Breast epithelium (tissue), 4 donors: ENCODE measurements around the gene SMIM9. TPM values are rescaled to one million over a fixed set of nuclear protein-coding genes. Genes with fewer than 3 reads are reported as not detected.
"Not testable (repeated sequence)": the region's sequence is repeated elsewhere in the genome, so short reads cannot be mapped to it uniquely, and the experiment has no call there.

Experiments used
- DNase-seq, 2 donors: peaks; one replicate each; pipeline ENCODE4 v3.0.0-alpha.2; 2019; ENCODE audit warnings: low spot score in 2 of 2
- H3K27ac ChIP-seq, 2 donors: fragments of 200-600 bp; sonication (generic) in 1 of 2; one replicate each; pipeline ENCODE4 v1.5.1; 2016 to 2019; ENCODE audit warnings: mild to moderate bottlenecking in 1 of 2
- H3K27me3 ChIP-seq, 2 donors: fragments of 200-600 bp; sonication (generic) in 1 of 2; one replicate each; pipeline versions ENCODE4 v1.5.1 to v1.6.0; 2017 to 2019; ENCODE audit warnings: control low read depth in 1 of 2, mild to moderate bottlenecking in 1 of 2
- H3K36me3 ChIP-seq: fragments of 200-600 bp; one replicate; pipeline ENCODE4 v1.5.1; 2019
- H3K4me1 ChIP-seq, 2 donors: fragments of 200-600 bp; sonication (generic); one replicate each; pipeline ENCODE4 v1.5.1; 2016 to 2019; ENCODE audit warnings: control low read depth in 1 of 2
- H3K4me3 ChIP-seq, 3 donors: fragments of 200-600 bp; sonication (generic); 1 replicate in 2 of 3; 2 replicates in 1 of 3; pipeline ENCODE4 v1.5.1; 2016 to 2019; ENCODE audit warnings: mild to moderate bottlenecking in 3 of 3, moderate library complexity in 2 of 3
- H3K9me3 ChIP-seq, 2 donors: fragments of 200-600 bp; sonication (generic) in 1 of 2; one replicate each; pipeline ENCODE4 v1.5.1; 2016 to 2019; ENCODE audit warnings: control low read depth in 1 of 2
- CTCF ChIP-seq, 3 donors: fragments of 450-650 bp; IDR thresholded peaks; one replicate each; pipeline ENCODE4 v1.5.1; 2016 to 2017; ENCODE audit warnings: antibody characterized with exemption in 3 of 3, mild to moderate bottlenecking in 3 of 3, moderate library complexity in 3 of 3
- POLR2A ChIP-seq: fragments of 450-650 bp; IDR thresholded peaks from one replicate; pipeline ENCODE4 v1.6.1; 2016; ENCODE audit warnings: antibody characterized with exemption, mild to moderate bottlenecking, moderate library complexity
- POLR2AphosphoS5 ChIP-seq, 3 donors: sonication (generic); formaldehyde crosslinking; IDR thresholded peaks; one replicate each; pipeline ENCODE4 v1.6.1; 2017; ENCODE audit warnings: antibody characterized with exemption in 3 of 3
- intact Hi-C: fragments of 100-400 bp; cut with DNase I; formaldehyde crosslinking; loops from one replicate; pipeline ENCODE4 v1.15.1; 2023; ENCODE audit warnings: low total_unique reads
- total RNA-seq, 3 donors: library from RNA; depleted of rRNA; stranded (reverse); fragments of >200 nt; gene quantifications; one replicate each; pipeline ENCODE4 v1.1.0, GENCODE V29; 2016

The SMIM9 gene
- total RNA-seq, 3 donors from 2014 or later: not detected

DNA sequence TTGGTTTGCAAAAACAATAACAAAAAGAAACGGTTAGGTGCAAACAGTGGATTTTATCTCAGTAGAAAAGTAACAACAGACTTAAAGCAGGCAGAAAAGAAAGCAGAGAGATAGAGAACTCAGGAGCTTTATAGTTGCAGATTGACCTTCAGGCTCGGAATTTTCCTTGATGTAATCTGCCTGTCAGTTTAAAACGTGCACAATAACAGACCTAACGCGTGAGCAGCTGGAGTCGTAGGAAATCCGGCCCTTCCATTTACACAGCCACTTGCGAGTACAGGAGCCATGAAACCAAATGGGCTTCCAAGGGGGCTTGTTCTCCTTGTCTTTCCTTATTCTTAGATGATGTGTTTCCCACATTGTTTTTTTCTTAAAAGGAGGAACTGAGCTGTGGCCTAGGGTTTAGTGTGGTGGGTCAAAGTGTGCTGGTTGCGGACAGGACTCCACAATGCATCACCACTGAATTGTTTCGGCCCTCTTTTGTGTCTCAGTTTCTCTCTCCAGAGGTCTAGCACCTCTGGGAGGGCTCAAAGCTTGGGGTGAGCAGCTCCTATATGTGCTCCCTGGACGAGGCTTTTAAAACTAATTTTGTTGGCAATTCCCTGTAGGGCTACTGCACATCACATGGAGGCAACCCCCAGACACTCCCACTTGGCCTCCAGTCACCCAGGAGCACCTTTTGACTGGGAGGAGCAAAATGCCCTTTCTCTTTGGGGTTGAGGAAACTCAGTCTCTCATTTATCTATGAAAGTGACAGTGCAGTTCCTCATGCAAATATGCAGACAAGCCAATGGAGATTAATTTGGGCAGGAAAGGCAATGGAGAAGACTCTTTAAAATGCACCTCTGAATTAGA lies 15.3 kb downstream of the SMIM9 start:
- intact Hi-C loops: no loop called here
- TF ChIP-seq CTCF (IDR thresholded peaks at IDR 0.05) (no peak), POLR2A (no peak), POLR2AphosphoS5 (IDR thresholded peaks at IDR 0.05) (no peak)

GRCh38 chrX:154817048-154817618 lies 17.3 kb downstream of the SMIM9 start:
- H3K9me3 ChIP-seq, DNase-seq, intact Hi-C loops, H3K4me1 ChIP-seq, H3K36me3 ChIP-seq, H3K27ac ChIP-seq, H3K4me3 ChIP-seq: not testable (repeated sequence)
- peaks cover 0 to 19% of the 10 kb centered on the region in 2 donors for H3K27me3 ChIP-seq

More for the DNA sequence above, 15.3 kb downstream of the SMIM9 start:
- H3K27ac ChIP-seq: no peak overlapping the region
- DNase-seq: no peak
- no peak overlapping the region for H3K4me3 ChIP-seq
- H3K27me3 ChIP-seq: peaks cover 0 to 11% of the 10 kb centered on the region in 2 donors
- H3K9me3 ChIP-seq: no peaks in the 10 kb centered on the region
- no peaks in the 10 kb centered on the region for H3K36me3 ChIP-seq
- H3K4me1 ChIP-seq: no peaks in the 10 kb centered on the region

GRCh38 chrX:154816326-154816898 lies 18.1 kb downstream of the SMIM9 start:
- not testable (repeated sequence) for H3K27ac ChIP-seq

GRCh38 chrX:154815274-154815818 lies 19.1 kb downstream of the SMIM9 start:
- no peak overlapping the region for H3K4me3 ChIP-seq
- H3K36me3 ChIP-seq: no peaks in the 10 kb centered on the region
- no peak overlapping the region for H3K27ac ChIP-seq
- H3K4me1 ChIP-seq: no peaks in the 10 kb centered on the region
- intact Hi-C loops: no loop called here
- peaks cover 0 to 27% of the 10 kb centered on the region in 2 donors for H3K27me3 ChIP-seq
- TF ChIP-seq POLR2A: no peak
- no peak for TF ChIP-seq POLR2AphosphoS5 (IDR thresholded peaks at IDR 0.05)
- TF ChIP-seq CTCF (IDR thresholded peaks at IDR 0.05): no peak
- no peaks in the 10 kb centered on the region for H3K9me3 ChIP-seq
- DNase-seq: no peak

More at GRCh38 chrX:154816326-154816898, 18.1 kb downstream of the SMIM9 start:
- H3K36me3 ChIP-seq, DNase-seq, intact Hi-C loops, H3K4me1 ChIP-seq, H3K9me3 ChIP-seq, H3K4me3 ChIP-seq: not testable (repeated sequence)
- peaks cover 0 to 16% of the 10 kb centered on the region in 2 donors for H3K27me3 ChIP-seq

DNA sequence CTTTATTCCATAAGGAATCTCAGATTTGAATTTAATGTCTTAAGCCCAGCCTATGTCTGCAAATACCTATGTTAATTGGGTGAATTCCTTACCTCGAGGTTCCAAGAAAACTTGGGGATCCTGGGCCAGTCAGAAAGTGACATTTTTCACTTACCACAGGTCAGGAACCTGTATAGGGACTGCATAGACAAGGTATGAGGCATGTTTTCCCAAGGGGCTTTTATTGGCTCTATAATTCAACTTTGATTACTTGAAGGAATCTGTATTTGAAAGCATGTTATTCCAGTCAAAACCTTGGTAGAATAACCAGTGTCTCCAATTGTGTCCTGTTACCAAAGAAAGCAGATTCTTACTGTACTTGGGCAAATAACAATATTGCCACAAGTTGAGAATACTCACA lies 20.7 kb downstream of the SMIM9 start:
- Histone ChIP-seq H3K4me1 (no peaks in the 10 kb centered on the region), H3K36me3 (no peaks in the 10 kb centered on the region), H3K9me3 (no peaks in the 10 kb centered on the region), H3K27me3 (peaks cover 0 to 23% of the 10 kb centered on the region in 2 donors), H3K27ac (no peak overlapping the region), H3K4me3 (no peak overlapping the region)
- TF ChIP-seq POLR2A (no peak), POLR2AphosphoS5 (IDR thresholded peaks at IDR 0.05) (no peak)
- intact Hi-C loops: no loop called here
- no peak for DNase-seq

- Histone ChIP-seq H3K9me3 (no peaks in the 10 kb centered on the region), H3K27ac (no peak overlapping the region), H3K27me3 (peaks cover 0 to 23% of the 10 kb centered on the region in 2 donors), H3K4me3 (no peak overlapping the region), H3K4me1 (no peaks in the 10 kb centered on the region), H3K36me3 (no peaks in the 10 kb centered on the region)
- no peak for DNase-seq
- intact Hi-C loops: no loop called here
- no peak for TF ChIP-seq CTCF (IDR thresholded peaks at IDR 0.05)
- no peak for TF ChIP-seq POLR2A
- no peak for TF ChIP-seq POLR2AphosphoS5 (IDR thresholded peaks at IDR 0.05)
Observed at GRCh38 chrX:154812341-154813101, 21.9 kb downstream of the SMIM9 start.
